Fibroblast of pulmonary artery (primary cell): ENCODE data around the gene BCO1.

Experiments used
- DNase-seq: peaks from one replicate; pipeline ENCODE4 v3.0.0-alpha.2; 2010; ENCODE audit warnings: low read depth
- H3K4me3 ChIP-seq: replicated peaks from 2 replicates; pipeline ENCODE4 v1.5.1; 2011; ENCODE audit warnings: low read depth, mild to moderate bottlenecking, control low read depth, low read length, moderate library complexity
- CTCF ChIP-seq: IDR thresholded peaks from 2 replicates; pipeline ENCODE4 v1.5.1; 2011; ENCODE audit warnings: mild to moderate bottlenecking, control low read depth, low read length, inconsistent platforms; ENCODE audit errors: missing control alignments

Gene BCO1

GRCh38 chr16:81337097-81337496, 98.6 kb downstream of the BCO1 start:
- no peak for DNase-seq
- no peak overlapping the region for H3K4me3 ChIP-seq
- no peak for TF ChIP-seq CTCF
